GM12878 (cell line): ENCODE data around the gene ACSL4. TPM values are rescaled to one million over a fixed set of nuclear protein-coding genes. Genes with fewer than 3 reads are reported as not detected.

Experiments
- ATAC-seq: fragments of 200-7000 bp; cut with Tn5 transposase; 3 replicates; pipeline ENCODE4 v1.9.1; 2020; ENCODE audit warnings: mild to moderate bottlenecking, moderate library complexity
- BruUV-seq: library from RNA; stranded (reverse); fragments of 400-500 nt; replicated peaks from 2 replicates; lab custom pipeline; 2021; lab: Mats Ljungman, UMichigan
- CTCF ChIA-PET: fragments of 300-600 bp; sonication (Branson Sonifier 250); formaldehyde crosslinking; extraction: SDS; loops from one replicate; lab custom pipeline; 2021; ENCODE audit warnings: inconsistent platforms; lab: Yijun Ruan, JAX
- POLR2A ChIA-PET: fragments of 350-600 bp; formaldehyde crosslinking; extraction: SDS; loops from one replicate; lab custom pipeline; 2021; ENCODE audit warnings: inconsistent platforms; lab: Charles Lee
- RAD21 ChIA-PET: fragments of 300-600 bp; sonication (Branson Sonifier 250); formaldehyde crosslinking; loops from one replicate; lab custom pipeline; 2023; ENCODE audit warnings: antibody characterized with exemption; ENCODE audit not compliant: unreplicated experiment; lab: Charles Lee
- SMC1A ChIA-PET: fragments of 300-600 bp; sonication (Branson Sonifier 250); formaldehyde crosslinking; loops from one replicate; lab custom pipeline; 2023; ENCODE audit not compliant: unreplicated experiment, uncharacterized antibody; lab: Charles Lee
- DNase-seq: peaks from one replicate; pipeline ENCODE4 v3.0.0-alpha.2; 2011; ENCODE audit warnings: low read depth, low spot score
- FAIRE-seq: peaks from 3 replicates; lab custom pipeline; 2011; peaks lifted over from hg19 to GRCh38; lab: Jason Lieb, UNC
- H2AFZ ChIP-seq: 2 replicates; pipeline ENCODE4 v1.6.0; 2011; ENCODE audit warnings: low read depth, low read length, control low read depth; ENCODE audit not compliant: control insufficient read depth
- H3K27ac ChIP-seq: 2 replicates; pipeline ENCODE4 v1.5.1; 2011; ENCODE audit warnings: control low read depth; ENCODE audit not compliant: control insufficient read depth, insufficient read depth
- H3K27me3 ChIP-seq, 2 experiments: replicated peaks in 1 of 2; 2 replicates each; pipeline versions ENCODE4 v1.6.0 to v1.6.1; 2011; ENCODE audit warnings: low read length in 1 of 2; ENCODE audit not compliant: control insufficient read depth in 2 of 2, insufficient read depth in 2 of 2
- H3K36me3 ChIP-seq, 2 experiments: 2 replicates each; pipeline ENCODE4 v1.5.1; 2011; ENCODE audit warnings: low read length in 1 of 2; ENCODE audit not compliant: control insufficient read depth in 2 of 2, insufficient read depth in 2 of 2
- H3K4me1 ChIP-seq: 2 replicates; pipeline ENCODE4 v1.6.1; 2011; ENCODE audit warnings: mild to moderate bottlenecking, low read length, moderate library complexity, mixed read lengths; ENCODE audit not compliant: control insufficient read depth, insufficient read depth
- H3K4me2 ChIP-seq: 2 replicates; pipeline ENCODE4 v1.6.0; 2011; ENCODE audit warnings: control low read depth; ENCODE audit not compliant: control insufficient read depth, insufficient read depth
- H3K4me3 ChIP-seq: fragments of 200-600 bp; sonication (generic); 2 replicates; pipeline ENCODE4 v1.5.1; 2016
- H3K79me2 ChIP-seq: 2 replicates; pipeline ENCODE4 v1.6.0; 2011; ENCODE audit warnings: low read length; ENCODE audit not compliant: control insufficient read depth, insufficient read depth
- H3K9ac ChIP-seq: 2 replicates; pipeline ENCODE4 v1.8.0; 2011; ENCODE audit warnings: low read length, control low read depth, mixed read lengths; ENCODE audit not compliant: control insufficient read depth, insufficient read depth
- H3K9me3 ChIP-seq: replicated peaks from 3 replicates; pipeline ENCODE4 v1.5.1; 2011; ENCODE audit warnings: mild to moderate bottlenecking, low read length; ENCODE audit not compliant: control insufficient read depth, insufficient read depth
- H4K20me1 ChIP-seq: 2 replicates; pipeline ENCODE4 v1.6.0; 2011; ENCODE audit not compliant: control insufficient read depth, insufficient read depth
- CHD2 ChIP-seq: IDR thresholded peaks from 2 replicates; pipeline ENCODE4 v1.6.1; 2011; ENCODE audit warnings: low read depth, low read length, improper control_type of control experiment, borderline replicate concordance
- STAT1 ChIP-seq: fragments of 450-650 bp; conservative IDR thresholded peaks from 2 replicates; pipeline ENCODE4 v1.6.1; 2014; ENCODE audit warnings: antibody characterized with exemption, mild to moderate bottlenecking
- ZNF24 ChIP-seq: fragments of 450-650 bp; IDR thresholded peaks from 2 replicates; pipeline ENCODE4 v1.6.1; 2017; ENCODE audit warnings: antibody characterized with exemption, mild to moderate bottlenecking
- WGBS: methylation state at CpG from one replicate; pipeline ENCODE4 v1.1.6; 2016; ENCODE audit warnings: low lambda C conversion rate; ENCODE audit not compliant: insufficient replicate concordance, insufficient coverage; ENCODE audit errors: missing lambda C conversion rate; 5-methylcytosine and 5-hydroxymethylcytosine counted together
- in situ Hi-C: fragments of 300-500 bp; cut with MboI; formaldehyde crosslinking; loops from 9 replicates; pipeline ENCODE4 v1.14.3; 2018; ENCODE audit warnings: mixed read lengths
- intact Hi-C: fragments of 100-400 bp; cut with micrococcal nuclease; formaldehyde crosslinking; loops from one replicate; pipeline ENCODE4 v1.14.2; 2022; ENCODE audit not compliant: unreplicated experiment
- polyA plus RNA-seq, 11 experiments: library from polyadenylated mRNA; depleted of rRNA in 4 of 11; unstranded in 6 of 11; stranded (reverse) in 5 of 11; fragments of >200 nt; fragmentation: Nextera tagmentation in 4 of 11; fragmentation: Illumina TruSeq in 1 of 11; extraction: Ambion mirVana in 4 of 11; extraction: Trizol in 1 of 11; gene quantifications; 1 replicate in 1 of 11; 2 replicates in 10 of 11; pipeline versions ENCODE4 v1.2.1 to v1.2.3, GENCODE V29; 2011 to 2016; ENCODE audit warnings: inconsistent platforms in 2 of 11, missing spikeins in 2 of 11, low read depth in 1 of 11
- total RNA-seq, 4 experiments: library from RNA; depleted of rRNA in 3 of 4; stranded (reverse); fragments of >200 nt in 3 of 4; fragmentation: Illumina TruSeq in 1 of 4; extraction: Trizol in 1 of 4; gene quantifications; 2 replicates each; pipeline versions ENCODE4 v1.2.1 to v1.2.3, GENCODE V29; 2013 to 2021
- TF ChIP-seq, protein P1 (sequence below): fragments of 450-650 bp; IDR thresholded peaks from 2 replicates; pipeline ENCODE4 v1.6.1; 2016; ENCODE audit warnings: mild to moderate bottlenecking, moderate library complexity, borderline replicate concordance

Gene ACSL4
- total and polyA plus RNA-seq, 10 of the 15 experiments (the other 5 are each of a cell fraction or from before 2014, with no cell fraction given) = 20.7 to 66.6 (median 45.4) TPM

DNA sequence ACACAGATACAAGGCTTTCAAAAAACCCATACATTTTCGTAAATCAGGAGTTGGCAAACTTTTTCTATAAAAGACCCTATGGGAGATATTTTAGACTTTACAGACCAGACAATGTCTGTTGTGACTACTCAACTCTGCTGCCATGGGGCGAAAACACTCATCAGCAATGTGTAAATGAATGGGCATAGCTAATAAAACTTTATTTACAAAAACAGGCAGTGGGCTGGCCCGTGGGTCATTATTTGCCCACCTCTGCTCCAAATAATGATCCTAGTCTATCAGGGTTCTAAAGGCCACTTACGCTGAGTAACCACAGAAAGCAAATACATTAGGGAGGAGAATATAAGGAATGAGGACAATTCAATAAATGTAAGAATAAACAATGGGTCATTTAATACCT lies 43.9 kb upstream of the ACSL4 start:
- ChIA-PET CTCF (interaction anchor here (1.6 to 2.7 kb wide), 2 partner anchors 63 to 292 kb away, joined by 3 to 7 read pairs; no protein-coding TSS in a partner anchor), POLR2A (no interaction called here), SMC1A (interaction anchor here (0.7 to 5.7 kb wide), 4 partner anchors 31 to 80 kb away, joined by 3 to 44 read pairs (median 3); no protein-coding TSS in a partner anchor), RAD21 (interaction anchor here (1.1 to 1.5 kb wide), 3 partner anchors 56 to 72 kb away, joined by 3 to 4 read pairs (median 3); no protein-coding TSS in a partner anchor)
- no peaks in the 10 kb centered on the region for H3K36me3 ChIP-seq
- in situ Hi-C loops (no loop called here), intact Hi-C loops (no loop called here)
- no peak overlapping the region for H2AFZ ChIP-seq
- H3K9ac ChIP-seq = no peak overlapping the region
- no peak overlapping the region for H3K4me3 ChIP-seq
- ATAC-seq (no peak), DNase-seq (no peak), FAIRE-seq (no peak)
- TF ChIP-seq STAT1 = no peak
- TF ChIP-seq ZNF24 = no peak
- TF ChIP-seq, protein P1, sequence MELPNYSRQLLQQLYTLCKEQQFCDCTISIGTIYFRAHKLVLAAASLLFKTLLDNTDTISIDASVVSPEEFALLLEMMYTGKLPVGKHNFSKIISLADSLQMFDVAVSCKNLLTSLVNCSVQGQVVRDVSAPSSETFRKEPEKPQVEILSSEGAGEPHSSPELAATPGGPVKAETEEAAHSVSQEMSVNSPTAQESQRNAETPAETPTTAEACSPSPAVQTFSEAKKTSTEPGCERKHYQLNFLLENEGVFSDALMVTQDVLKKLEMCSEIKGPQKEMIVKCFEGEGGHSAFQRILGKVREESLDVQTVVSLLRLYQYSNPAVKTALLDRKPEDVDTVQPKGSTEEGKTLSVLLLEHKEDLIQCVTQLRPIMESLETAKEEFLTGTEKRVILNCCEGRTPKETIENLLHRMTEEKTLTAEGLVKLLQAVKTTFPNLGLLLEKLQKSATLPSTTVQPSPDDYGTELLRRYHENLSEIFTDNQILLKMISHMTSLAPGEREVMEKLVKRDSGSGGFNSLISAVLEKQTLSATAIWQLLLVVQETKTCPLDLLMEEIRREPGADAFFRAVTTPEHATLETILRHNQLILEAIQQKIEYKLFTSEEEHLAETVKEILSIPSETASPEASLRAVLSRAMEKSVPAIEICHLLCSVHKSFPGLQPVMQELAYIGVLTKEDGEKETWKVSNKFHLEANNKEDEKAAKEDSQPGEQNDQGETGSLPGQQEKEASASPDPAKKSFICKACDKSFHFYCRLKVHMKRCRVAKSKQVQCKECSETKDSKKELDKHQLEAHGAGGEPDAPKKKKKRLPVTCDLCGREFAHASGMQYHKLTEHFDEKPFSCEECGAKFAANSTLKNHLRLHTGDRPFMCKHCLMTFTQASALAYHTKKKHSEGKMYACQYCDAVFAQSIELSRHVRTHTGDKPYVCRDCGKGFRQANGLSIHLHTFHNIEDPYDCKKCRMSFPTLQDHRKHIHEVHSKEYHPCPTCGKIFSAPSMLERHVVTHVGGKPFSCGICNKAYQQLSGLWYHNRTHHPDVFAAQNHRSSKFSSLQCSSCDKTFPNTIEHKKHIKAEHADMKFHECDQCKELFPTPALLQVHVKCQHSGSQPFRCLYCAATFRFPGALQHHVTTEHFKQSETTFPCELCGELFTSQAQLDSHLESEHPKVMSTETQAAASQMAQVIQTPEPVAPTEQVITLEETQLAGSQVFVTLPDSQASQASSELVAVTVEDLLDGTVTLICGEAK = peak; percentile 75
- TF ChIP-seq CHD2 = no peak
- H3K27ac ChIP-seq = no peak overlapping the region
- H3K9me3 ChIP-seq = no peaks in the 10 kb centered on the region
- H3K4me1 ChIP-seq = peaks cover 6% of the 10 kb centered on the region; the same call in 1 of the 2 replicates
- 54% methylated on average over 4 of the region's 4 CpGs for WGBS
- H3K27me3 ChIP-seq = no peaks in the 10 kb centered on the region
- no TSS peak for BruUV-seq
- no peaks in the 10 kb centered on the region for H3K79me2 ChIP-seq
- no peak overlapping the region for H3K4me2 ChIP-seq
- H4K20me1 ChIP-seq = no peaks in the 10 kb centered on the region
